Left ventricle myocardium inferior (tissue), 1 donor: ENCODE data around the gene DYNLL2. TPM values are rescaled to one million over a fixed set of nuclear protein-coding genes. Genes with fewer than 3 reads are reported as not detected.

Experiments
- DNase-seq: peaks from one replicate; pipeline ENCODE4 v3.0.0-alpha.2; 2020
- H3K27ac ChIP-seq: fragments of 200-600 bp; replicated peaks from 2 replicates; pipeline ENCODE4 v1.8.0; 2021
- H3K27me3 ChIP-seq: fragments of 200-600 bp; 2 replicates; pipeline ENCODE4 v1.8.0; 2021; ENCODE audit warnings: low read depth
- H3K36me3 ChIP-seq: fragments of 200-600 bp; 2 replicates; pipeline ENCODE4 v1.8.0; 2021
- H3K4me1 ChIP-seq: fragments of 200-600 bp; 2 replicates; pipeline ENCODE4 v1.8.0; 2021
- H3K4me3 ChIP-seq: fragments of 200-600 bp; 2 replicates; pipeline ENCODE4 v1.8.0; 2021; ENCODE audit warnings: mild to moderate bottlenecking, moderate library complexity
- H3K9me3 ChIP-seq: fragments of 200-600 bp; replicated peaks from 2 replicates; pipeline ENCODE4 v1.8.0; 2021
- intact Hi-C: fragments of 100-400 bp; cut with micrococcal nuclease; formaldehyde crosslinking; loops from one replicate; pipeline ENCODE4 v1.11.0; 2022
- total RNA-seq: library from RNA; stranded (reverse); fragmentation: NEBNext Ultra II Directional; extraction: Animal tissue kit (Norgen Biotek cat#: 25700); gene quantifications from one replicate; pipeline ENCODE4 v1.2.1, GENCODE V29; 2021
- TF ChIP-seq, protein P1 (sequence below): fragments of 200-600 bp; IDR thresholded peaks from 2 replicates; pipeline ENCODE4 v1.8.0; 2021; ENCODE audit warnings: antibody characterized with exemption, mild to moderate bottlenecking, borderline replicate concordance
- donor health status: DM: no; HTN: yes; CAD: no; lungs with severe emphysema.

DYNLL2 gene
- total RNA-seq, 1 donor from 2014 or later = 93.5 TPM

DNA sequence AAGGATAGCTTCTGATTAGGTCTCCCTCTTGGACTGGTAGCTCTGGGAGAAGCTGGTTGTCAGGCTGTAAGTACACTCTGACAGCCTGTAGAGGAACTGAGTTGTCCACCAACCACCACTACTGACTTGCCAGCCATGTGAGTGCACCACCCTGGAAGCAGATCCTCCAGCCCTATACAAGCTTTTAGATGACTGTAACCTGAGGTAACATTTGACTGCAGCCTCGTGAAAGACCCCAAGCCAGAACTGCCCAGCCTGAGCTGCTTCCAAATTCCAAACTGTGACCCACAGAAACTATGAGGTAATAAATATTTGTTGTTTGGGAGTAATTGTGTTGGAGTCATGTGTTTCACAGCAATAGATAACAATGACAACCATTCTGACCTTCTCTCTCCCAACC is 30.8 kb upstream of the DYNLL2 start:
- Histone ChIP-seq H3K4me3 (no peak overlapping the region), H3K27ac (no peak overlapping the region), H3K36me3 (no peaks in the 10 kb centered on the region), H3K27me3 (no peaks in the 10 kb centered on the region), H3K9me3 (no peaks in the 10 kb centered on the region), H3K4me1 (peaks cover 3% of the 10 kb centered on the region)
- intact Hi-C loops = no loop called here
- TF ChIP-seq, protein P1, sequence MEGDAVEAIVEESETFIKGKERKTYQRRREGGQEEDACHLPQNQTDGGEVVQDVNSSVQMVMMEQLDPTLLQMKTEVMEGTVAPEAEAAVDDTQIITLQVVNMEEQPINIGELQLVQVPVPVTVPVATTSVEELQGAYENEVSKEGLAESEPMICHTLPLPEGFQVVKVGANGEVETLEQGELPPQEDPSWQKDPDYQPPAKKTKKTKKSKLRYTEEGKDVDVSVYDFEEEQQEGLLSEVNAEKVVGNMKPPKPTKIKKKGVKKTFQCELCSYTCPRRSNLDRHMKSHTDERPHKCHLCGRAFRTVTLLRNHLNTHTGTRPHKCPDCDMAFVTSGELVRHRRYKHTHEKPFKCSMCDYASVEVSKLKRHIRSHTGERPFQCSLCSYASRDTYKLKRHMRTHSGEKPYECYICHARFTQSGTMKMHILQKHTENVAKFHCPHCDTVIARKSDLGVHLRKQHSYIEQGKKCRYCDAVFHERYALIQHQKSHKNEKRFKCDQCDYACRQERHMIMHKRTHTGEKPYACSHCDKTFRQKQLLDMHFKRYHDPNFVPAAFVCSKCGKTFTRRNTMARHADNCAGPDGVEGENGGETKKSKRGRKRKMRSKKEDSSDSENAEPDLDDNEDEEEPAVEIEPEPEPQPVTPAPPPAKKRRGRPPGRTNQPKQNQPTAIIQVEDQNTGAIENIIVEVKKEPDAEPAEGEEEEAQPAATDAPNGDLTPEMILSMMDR = no peak
- DNase-seq = no peak

DNA sequence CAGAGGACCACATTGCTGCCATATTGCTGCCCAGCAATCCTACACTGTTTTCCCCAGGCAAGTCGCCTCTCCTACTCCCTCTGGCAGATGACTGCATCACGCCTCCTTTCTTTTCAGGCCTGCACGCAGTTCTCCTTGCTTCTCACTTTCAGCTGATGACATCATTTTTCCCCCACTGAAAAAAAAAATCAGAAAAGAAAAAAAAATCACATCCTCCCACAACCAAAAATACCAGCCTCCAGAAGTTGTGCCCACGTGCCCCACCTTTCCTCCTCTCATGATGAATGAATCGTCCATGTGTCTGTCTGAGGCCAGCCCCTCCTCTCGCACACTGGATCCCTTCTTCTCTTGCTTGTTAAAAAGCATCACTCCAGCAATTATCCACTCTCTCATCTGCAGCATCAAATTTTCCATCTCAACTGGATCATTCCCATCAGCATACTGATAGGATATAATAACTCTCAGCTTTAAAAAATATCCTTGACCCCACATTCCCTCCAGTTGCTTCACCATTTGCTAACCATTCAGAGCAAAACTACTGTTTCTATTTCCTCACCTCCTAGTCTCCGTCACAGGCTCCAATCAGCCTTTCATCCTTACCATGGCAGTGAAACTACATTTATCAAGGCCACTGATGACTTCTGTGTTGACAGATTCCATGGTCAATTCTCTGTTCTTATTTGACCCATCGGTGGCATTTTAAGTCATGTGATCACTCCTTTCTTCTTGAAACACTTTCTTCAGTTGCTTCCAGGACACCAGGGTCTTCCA is 30.1 kb upstream of the DYNLL2 start:
- Histone ChIP-seq H3K4me3 (no peak overlapping the region), H3K27me3 (no peaks in the 10 kb centered on the region), H3K27ac (no peak overlapping the region), H3K4me1 (no peaks in the 10 kb centered on the region), H3K36me3 (no peaks in the 10 kb centered on the region), H3K9me3 (no peaks in the 10 kb centered on the region)
- intact Hi-C loops = no loop called here
- TF ChIP-seq, protein P1 = no peak
- DNase-seq = no peak

DNA sequence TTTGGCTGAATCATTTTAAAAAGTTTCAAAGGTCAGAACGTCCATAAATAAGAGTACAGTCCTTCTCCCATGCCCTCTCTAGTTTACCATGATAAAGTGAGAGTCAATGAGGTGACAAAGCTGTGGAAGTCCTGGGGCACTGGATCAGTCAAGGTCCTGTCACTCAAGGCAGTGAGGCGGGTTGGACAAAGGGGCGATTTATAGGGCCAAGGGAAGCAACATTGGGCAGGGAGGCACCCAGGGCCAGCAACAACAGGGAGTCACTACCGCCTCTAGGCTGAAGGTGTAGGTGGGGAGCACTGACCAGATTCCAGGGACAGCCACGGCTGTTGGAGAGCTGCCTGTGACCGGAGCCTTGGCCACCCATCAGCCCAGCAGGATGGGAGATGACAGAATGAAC is 28.6 kb upstream of the DYNLL2 start:
- TF ChIP-seq, protein P1 = no peak
- no peak overlapping the region for H3K27ac ChIP-seq
- no peak for DNase-seq
- H3K9me3 ChIP-seq = no peaks in the 10 kb centered on the region
- H3K4me1 ChIP-seq = peaks cover under 1% of the 10 kb centered on the region
- H3K27me3 ChIP-seq = no peaks in the 10 kb centered on the region
- intact Hi-C loops = no loop called here
- no peaks in the 10 kb centered on the region for H3K36me3 ChIP-seq
- no peak overlapping the region for H3K4me3 ChIP-seq

DNA sequence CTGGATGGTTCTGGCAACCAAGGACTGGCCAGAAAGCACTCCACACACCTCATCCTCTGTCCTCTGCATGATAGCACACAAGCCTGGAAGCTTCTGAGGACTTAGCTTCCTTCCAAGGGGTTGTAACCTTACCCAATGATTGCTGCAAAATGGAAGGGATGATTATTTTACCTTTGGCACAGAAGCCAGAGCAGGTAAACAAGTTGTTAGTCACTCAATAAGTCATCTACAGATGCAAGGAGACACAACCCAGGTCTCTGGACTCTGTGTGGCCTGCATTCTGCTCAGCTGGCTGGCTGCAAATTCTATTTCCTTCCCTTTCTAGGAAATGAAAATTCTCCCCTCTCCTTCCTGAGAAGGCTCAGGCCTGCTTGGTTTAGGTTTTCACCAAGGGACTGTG is 26.7 kb upstream of the DYNLL2 start:
- Histone ChIP-seq H3K27me3 (no peaks in the 10 kb centered on the region), H3K36me3 (no peaks in the 10 kb centered on the region), H3K4me1 (peaks cover 17% of the 10 kb centered on the region), H3K27ac (no peak overlapping the region), H3K9me3 (no peaks in the 10 kb centered on the region), H3K4me3 (no peak overlapping the region)
- TF ChIP-seq, protein P1 = no peak
- intact Hi-C loops = no loop called here
- DNase-seq = no peak

DNA sequence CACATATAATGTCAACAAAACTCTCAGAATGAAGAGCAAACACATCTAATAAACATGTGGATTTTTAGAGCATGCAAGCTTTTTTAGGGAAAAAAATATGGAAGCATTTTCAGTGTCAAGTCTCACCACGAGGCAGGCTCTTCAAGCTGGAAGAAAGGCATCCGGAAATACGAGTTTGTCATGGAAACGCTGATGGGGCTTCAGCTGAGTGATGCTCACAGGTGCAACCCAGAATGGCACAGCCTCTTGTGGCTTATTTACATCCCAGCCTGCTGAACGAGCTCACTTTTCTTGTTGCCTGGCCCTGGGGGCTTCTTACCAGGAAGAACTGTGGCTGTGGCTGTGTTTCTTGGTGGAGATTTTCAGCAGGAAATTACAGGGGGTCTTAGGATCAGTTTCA is 24.1 kb upstream of the DYNLL2 start:
- Histone ChIP-seq H3K36me3 (no peaks in the 10 kb centered on the region), H3K9me3 (no peaks in the 10 kb centered on the region), H3K4me3 (no peak overlapping the region), H3K27ac (no peak overlapping the region), H3K27me3 (no peaks in the 10 kb centered on the region), H3K4me1 (peaks cover 17% of the 10 kb centered on the region)
- DNase-seq = no peak
- intact Hi-C loops = no loop called here
- TF ChIP-seq, protein P1 = no peak
